Esophagus muscularis mucosa (tissue), 4 donors: Measurements from ENCODE around the gene FLNA. TPM values are rescaled to one million over a fixed set of nuclear protein-coding genes. Genes with fewer than 3 reads are reported as not detected.

Experiments
- DNase-seq: peaks from one replicate; pipeline ENCODE4 v3.0.0-alpha.2; 2017; ENCODE audit errors: extremely low spot score
- H3K27ac ChIP-seq, 4 donors: fragments of 200-600 bp; sonication (generic); replicated peaks in 1 of 4; 1 replicate in 3 of 4; 2 replicates in 1 of 4; pipeline ENCODE4 v1.5.1; 2016 to 2019; ENCODE audit warnings: mild to moderate bottlenecking in 1 of 4
- H3K27me3 ChIP-seq, 4 donors: fragments of 200-600 bp; sonication (generic); one replicate each; pipeline versions ENCODE4 v1.5.1 to v1.6.0; 2016 to 2019
- H3K36me3 ChIP-seq, 4 donors: fragments of 200-600 bp; sonication (generic); one replicate each; pipeline ENCODE4 v1.5.1; 2016 to 2019
- H3K4me1 ChIP-seq, 4 donors: fragments of 200-600 bp; sonication (generic); one replicate each; pipeline ENCODE4 v1.5.1; 2016 to 2019
- H3K4me3 ChIP-seq, 4 donors: fragments of 200-600 bp; sonication (generic); 1 replicate in 2 of 4; 2 replicates in 2 of 4; pipeline ENCODE4 v1.5.1; 2016 to 2019; ENCODE audit warnings: mild to moderate bottlenecking in 4 of 4, moderate library complexity in 1 of 4
- H3K9me3 ChIP-seq, 4 donors: fragments of 200-600 bp; sonication (generic); 1 replicate in 3 of 4; 2 replicates in 1 of 4; pipeline ENCODE4 v1.5.1; 2016 to 2019
- EP300 ChIP-seq: sonication (generic); formaldehyde crosslinking; IDR thresholded peaks from one replicate; pipeline ENCODE4 v1.6.1; 2017; ENCODE audit warnings: antibody characterized with exemption
- POLR2A ChIP-seq: fragments of 450-650 bp; IDR thresholded peaks from one replicate; pipeline ENCODE4 v1.6.1; 2017; ENCODE audit warnings: antibody characterized with exemption, moderate library complexity, mild to moderate bottlenecking, low read depth
- POLR2AphosphoS5 ChIP-seq, 2 donors: sonication (generic); formaldehyde crosslinking; IDR thresholded peaks; one replicate each; pipeline ENCODE4 v1.6.1; 2017; ENCODE audit warnings: antibody characterized with exemption in 2 of 2
- WGBS: methylation state at CpG from one replicate; pipeline ENCODE4 v1.1.5; 2018; 5-methylcytosine and 5-hydroxymethylcytosine counted together
- intact Hi-C: fragments of 100-400 bp; cut with DNase I; formaldehyde crosslinking; loops from one replicate; pipeline ENCODE4 v1.15.1; 2023
- total RNA-seq, 4 donors: library from RNA; depleted of rRNA; stranded (reverse); fragments of >200 nt; gene quantifications; one replicate each; pipeline versions ENCODE4 v1.1.0 to v1.2.1, GENCODE V29; 2016
- TF ChIP-seq, protein P1 (sequence below), 3 experiments: fragments of 200-600 bp in 2 of 3; fragments of 450-650 bp in 1 of 3; sonication (generic) in 2 of 3; IDR thresholded peaks; one replicate each; pipeline ENCODE4 v1.5.1; 2017 to 2019; ENCODE audit warnings: antibody characterized with exemption in 3 of 3, mild to moderate bottlenecking in 2 of 3, moderate library complexity in 1 of 3

The FLNA gene
- total RNA-seq, 4 donors from 2014 or later: 8,941 to 16,544 (median 12,362) TPM

DNA sequence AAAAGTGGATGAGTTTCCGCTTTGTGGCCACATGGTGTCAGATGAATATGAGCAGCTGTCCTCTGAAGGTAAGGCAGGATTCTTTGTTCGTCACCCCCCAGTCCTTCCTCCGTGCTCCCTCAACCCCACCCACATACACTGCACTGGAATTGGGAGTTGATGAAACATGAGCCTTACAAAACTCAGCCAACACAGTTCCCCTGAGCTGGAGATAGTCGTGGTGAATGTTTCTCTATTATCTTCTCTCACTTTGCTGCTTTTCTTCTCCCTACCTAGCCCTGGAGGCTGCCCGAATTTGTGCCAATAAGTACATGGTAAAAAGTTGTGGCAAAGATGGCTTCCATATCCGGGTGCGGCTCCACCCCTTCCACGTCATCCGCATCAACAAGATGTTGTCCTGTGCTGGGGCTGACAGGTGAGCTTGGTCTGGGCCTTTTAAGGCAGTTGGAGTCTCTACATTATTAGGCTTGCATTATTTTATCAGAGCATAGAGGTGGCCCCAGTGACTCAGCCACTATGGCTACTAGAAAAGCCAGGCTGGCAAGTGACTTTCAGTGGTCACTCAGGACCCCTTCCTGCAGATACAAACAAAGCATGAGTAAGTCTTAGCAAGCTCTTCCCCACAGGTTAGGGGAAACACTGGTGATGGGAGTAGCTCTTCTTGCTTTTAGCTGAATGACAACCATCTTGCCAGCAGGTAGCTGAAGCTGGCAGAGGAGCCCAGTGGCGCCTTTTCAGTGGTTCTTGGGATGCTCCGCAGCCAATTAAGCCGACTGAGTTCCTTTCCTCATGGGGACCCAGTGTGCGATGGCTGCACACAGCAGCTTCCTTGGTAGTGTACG is 25.3 kb upstream of the FLNA start:
- H3K4me3 ChIP-seq: peak overlapping the region; percentile 63 to 76 (median 66)
- intact Hi-C loops: loop anchor here (5.0 kb wide), 2 partner anchors 62 to 133 kb away; no protein-coding TSS in a partner anchor
- DNase-seq: no peak
- H3K36me3 ChIP-seq: peaks cover 9 to 30% (median 26%) of the 10 kb centered on the region in 4 donors
- peaks cover 7 to 32% (median 22%) of the 10 kb centered on the region in 4 donors for H3K4me1 ChIP-seq
- peaks cover 0 to 4% (median 0%) of the 10 kb centered on the region in 4 donors for H3K27me3 ChIP-seq
- H3K27ac ChIP-seq: peak overlapping the region; percentile 90 to 98 (median 95)
- WGBS: 62% methylated on average over 13 of the region's 14 CpGs
- no peaks in the 10 kb centered on the region for H3K9me3 ChIP-seq
- TF ChIP-seq POLR2A (no peak), POLR2AphosphoS5 (IDR thresholded peaks at IDR 0.05) (no peak), EP300 (no peak)
- TF ChIP-seq, protein P1, sequence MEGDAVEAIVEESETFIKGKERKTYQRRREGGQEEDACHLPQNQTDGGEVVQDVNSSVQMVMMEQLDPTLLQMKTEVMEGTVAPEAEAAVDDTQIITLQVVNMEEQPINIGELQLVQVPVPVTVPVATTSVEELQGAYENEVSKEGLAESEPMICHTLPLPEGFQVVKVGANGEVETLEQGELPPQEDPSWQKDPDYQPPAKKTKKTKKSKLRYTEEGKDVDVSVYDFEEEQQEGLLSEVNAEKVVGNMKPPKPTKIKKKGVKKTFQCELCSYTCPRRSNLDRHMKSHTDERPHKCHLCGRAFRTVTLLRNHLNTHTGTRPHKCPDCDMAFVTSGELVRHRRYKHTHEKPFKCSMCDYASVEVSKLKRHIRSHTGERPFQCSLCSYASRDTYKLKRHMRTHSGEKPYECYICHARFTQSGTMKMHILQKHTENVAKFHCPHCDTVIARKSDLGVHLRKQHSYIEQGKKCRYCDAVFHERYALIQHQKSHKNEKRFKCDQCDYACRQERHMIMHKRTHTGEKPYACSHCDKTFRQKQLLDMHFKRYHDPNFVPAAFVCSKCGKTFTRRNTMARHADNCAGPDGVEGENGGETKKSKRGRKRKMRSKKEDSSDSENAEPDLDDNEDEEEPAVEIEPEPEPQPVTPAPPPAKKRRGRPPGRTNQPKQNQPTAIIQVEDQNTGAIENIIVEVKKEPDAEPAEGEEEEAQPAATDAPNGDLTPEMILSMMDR (IDR thresholded peaks at IDR 0.05): no peak

DNA sequence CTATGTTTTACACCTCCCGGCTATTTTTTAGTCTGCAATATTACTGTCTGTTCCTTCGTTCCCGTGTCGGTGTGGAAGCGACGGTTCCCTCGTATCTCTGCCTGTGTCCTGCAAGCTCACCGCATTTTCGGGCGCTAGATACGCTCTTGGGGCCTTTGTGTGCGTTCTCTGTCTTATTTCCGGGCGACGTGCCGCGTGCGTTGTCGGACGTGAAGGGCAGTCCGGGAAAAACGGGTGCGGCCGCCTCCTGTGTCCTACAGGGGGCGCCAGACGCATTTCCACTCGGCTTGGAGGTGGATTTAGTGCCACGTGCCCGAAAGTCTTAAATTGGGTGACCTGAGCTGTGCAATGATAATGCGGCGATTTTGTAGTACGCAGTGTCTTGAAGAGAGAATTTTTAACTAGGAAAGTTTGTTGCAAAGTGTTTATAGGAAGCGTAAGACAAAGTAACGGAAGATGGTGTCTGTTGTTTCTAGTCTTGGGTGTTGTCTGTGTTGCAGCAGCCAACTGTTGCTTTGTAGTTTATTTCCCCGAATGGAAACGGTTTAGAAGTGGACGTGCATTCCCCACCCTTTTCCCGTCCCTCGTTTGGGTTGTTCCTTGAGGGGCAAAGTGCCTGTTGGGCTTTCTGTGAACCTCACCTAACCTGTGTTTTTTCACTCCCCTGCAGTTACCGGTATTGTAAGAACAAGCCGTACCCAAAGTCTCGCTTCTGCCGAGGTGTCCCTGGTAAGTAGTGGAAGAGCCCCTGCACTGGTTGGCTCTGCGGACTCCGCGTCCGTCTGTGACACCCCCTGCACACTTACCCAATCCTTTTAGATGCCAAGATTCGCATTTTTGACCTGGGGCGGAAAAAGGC is 24.5 kb upstream of the FLNA start:
- H3K36me3 ChIP-seq: peaks cover 9 to 29% (median 24%) of the 10 kb centered on the region in 4 donors
- peak overlapping the region; percentile 90 to 98 (median 95) for H3K27ac ChIP-seq
- TF ChIP-seq EP300 (peak; percentile 16), POLR2A (no peak), POLR2AphosphoS5 (IDR thresholded peaks at IDR 0.05) (peak in 1 of 2 donors; percentile 71)
- TF ChIP-seq, protein P1 (IDR thresholded peaks at IDR 0.05): peak; percentile 82 to 86 (median 82)
- peak; percentile 95 for DNase-seq
- peak overlapping the region; percentile 63 to 76 (median 66) for H3K4me3 ChIP-seq
- intact Hi-C loops: loop anchor here (5.0 kb wide), 1 partner anchor 62 kb away; no protein-coding TSS in a partner anchor
- H3K27me3 ChIP-seq: peaks cover 0 to 4% (median 0%) of the 10 kb centered on the region in 4 donors
- peaks cover 7 to 32% (median 22%) of the 10 kb centered on the region in 4 donors for H3K4me1 ChIP-seq
- H3K9me3 ChIP-seq: no peaks in the 10 kb centered on the region
- 37% methylated on average over 49 of the region's 49 CpGs for WGBS

DNA sequence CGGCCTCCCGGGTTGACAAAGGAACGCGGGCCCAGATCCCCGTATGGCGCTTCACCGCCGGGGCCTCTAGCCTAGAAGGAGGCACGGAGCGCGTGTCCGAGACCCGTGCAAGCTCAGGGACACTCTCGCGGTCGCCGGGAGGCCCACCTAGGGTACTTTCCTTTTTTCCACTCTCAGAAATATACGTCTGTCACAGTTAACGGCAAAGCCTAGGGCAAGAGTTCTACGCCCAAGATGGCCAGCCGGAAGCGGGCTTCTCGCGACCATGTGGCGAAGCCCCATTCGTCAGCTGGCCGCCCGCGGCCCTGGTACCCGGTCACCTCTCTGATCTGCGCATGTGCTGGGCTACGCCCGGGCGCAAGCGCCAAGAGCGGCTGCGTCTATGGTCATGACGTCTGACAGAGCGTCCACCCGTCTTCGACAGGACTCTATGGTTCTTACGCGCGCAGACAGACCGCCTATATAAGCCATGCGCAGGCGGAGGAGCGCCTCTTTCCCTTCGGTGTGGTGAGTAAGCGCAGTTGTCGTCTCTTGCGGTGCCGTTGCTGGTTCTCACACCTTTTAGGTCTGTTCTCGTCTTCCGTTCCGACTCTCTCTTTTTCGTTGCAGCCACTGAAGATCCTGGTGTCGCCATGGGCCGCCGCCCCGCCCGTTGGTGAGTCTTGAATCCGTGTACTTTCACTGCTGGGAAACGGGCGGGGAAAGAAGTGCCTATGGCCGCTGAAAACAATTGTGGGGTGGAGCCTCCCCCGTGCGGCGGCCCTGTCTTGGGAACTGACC is 23.6 kb upstream of the FLNA start, which contains the start of gene RPL10:
Gene RPL10, plus strand, starts transcription at position 490 of the 780 bp plus-strand sequence. Its CDS starts 143 bp downstream, at position 633.
- H3K27me3 ChIP-seq: no peaks in the 10 kb centered on the region
- H3K4me1 ChIP-seq: peaks cover 7 to 32% (median 22%) of the 10 kb centered on the region in 4 donors
- no peaks in the 10 kb centered on the region for H3K9me3 ChIP-seq
- peak within 1 kb of the TSS; percentile 63 to 76 (median 66) for H3K4me3 ChIP-seq
- peak; percentile 98 for DNase-seq
- intact Hi-C loops: loop anchor here (5.0 kb wide), 1 partner anchor 61 kb away; no protein-coding TSS in a partner anchor
- peaks cover 9 to 29% (median 24%) of the 10 kb centered on the region in 4 donors for H3K36me3 ChIP-seq
- TF ChIP-seq POLR2A: peak; percentile 94
- TF ChIP-seq POLR2AphosphoS5 (IDR thresholded peaks at IDR 0.05): peak; percentile 95 to 99
- TF ChIP-seq EP300: no peak
- TF ChIP-seq, protein P1 (IDR thresholded peaks at IDR 0.05): no peak
- peak within 1 kb of the TSS; percentile 90 to 98 (median 95) for H3K27ac ChIP-seq
- 39% methylated on average over 55 of the region's 69 CpGs for WGBS
